IgD-negative memory B cell (primary cell): ENCODE data around the gene RERE. TPM values are rescaled to one million over a fixed set of nuclear protein-coding genes. Genes with fewer than 3 reads are reported as not detected.
"Not testable (repeated sequence)": the region's sequence is repeated elsewhere in the genome, so short reads cannot be mapped to it uniquely, and the experiment has no call there.

Experiments used
- H3K27ac Mint-ChIP-seq, 3 donors: one replicate each; pipeline ENCODE4 v1.8.0; 2020 to 2022; ENCODE audit warnings: mild to moderate bottlenecking in 3 of 3, mixed read lengths in 3 of 3, moderate library complexity in 1 of 3
- H3K27me3 Mint-ChIP-seq: one replicate; pipeline ENCODE4 v1.8.0; 2021; ENCODE audit warnings: mixed read lengths
- H3K36me3 Mint-ChIP-seq: one replicate; pipeline ENCODE4 v1.8.0; 2020; ENCODE audit warnings: mild to moderate bottlenecking, mixed read lengths
- H3K4me1 Mint-ChIP-seq, 3 donors: one replicate each; pipeline ENCODE4 v1.8.0; 2020 to 2022; ENCODE audit warnings: mixed read lengths in 3 of 3, mild to moderate bottlenecking in 1 of 3
- H3K4me3 Mint-ChIP-seq, 4 donors: one replicate each; pipeline ENCODE4 v1.8.0; 2020 to 2022; ENCODE audit warnings: mild to moderate bottlenecking in 4 of 4, mixed read lengths in 4 of 4, moderate library complexity in 3 of 4
- H3K9me3 Mint-ChIP-seq, 3 donors: one replicate each; pipeline ENCODE4 v1.8.0; 2020 to 2021; ENCODE audit warnings: mixed read lengths in 3 of 3, mild to moderate bottlenecking in 1 of 3
- polyA plus RNA-seq: library from polyadenylated mRNA; unstranded; fragments of 300-500 nt; fragmentation: Illumina TruSeq; gene quantifications from one replicate; pipeline ENCODE4 v1.2.3, GENCODE V29; 2021

Gene RERE
- polyA plus RNA-seq, 1 donor from 2014 or later = 24.9 TPM

DNA sequence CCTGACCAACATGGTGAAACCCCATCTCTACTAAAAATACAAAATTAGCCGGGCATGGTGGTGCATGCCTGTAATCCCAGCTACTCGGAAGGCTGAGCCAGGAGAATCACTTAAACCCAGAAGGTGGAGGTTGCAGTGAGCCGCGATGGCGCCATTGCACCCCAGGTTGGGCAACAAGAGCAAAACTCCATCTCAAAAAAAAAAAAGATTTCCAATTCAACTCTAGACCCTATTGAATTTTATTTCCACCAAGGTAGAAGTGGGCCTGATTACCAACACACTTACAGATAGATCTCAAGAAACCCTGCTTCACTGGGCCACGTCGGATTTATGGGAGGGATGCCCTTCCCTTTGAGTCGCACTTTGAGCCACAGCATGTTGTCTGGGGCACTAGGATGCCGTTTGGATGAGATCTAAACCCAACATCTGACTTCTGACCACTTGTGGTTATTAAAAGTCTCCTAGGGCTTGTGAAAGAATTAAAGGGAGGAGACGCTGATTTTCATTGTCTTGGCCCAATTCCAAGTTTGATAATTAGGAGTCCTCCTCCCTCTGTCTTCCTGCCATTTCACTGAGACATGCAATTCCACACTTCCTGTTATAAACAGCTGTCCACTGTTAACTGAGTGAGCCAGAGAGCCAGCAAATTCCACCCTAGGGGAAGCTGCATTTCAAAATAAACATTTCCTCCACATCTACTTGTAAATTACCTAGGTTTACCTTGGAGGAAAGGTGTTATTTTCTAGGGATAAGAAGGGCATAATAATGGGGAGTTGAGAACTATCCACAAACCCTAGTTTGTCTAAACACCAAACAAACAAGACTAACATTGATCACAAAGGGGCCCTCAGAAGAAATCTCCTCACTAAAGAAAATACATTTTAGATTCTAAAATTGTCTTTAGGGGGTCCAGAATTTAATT, 5.2 kb upstream of the RERE start:
- H3K4me3 Mint-ChIP-seq = peak overlapping the region in 1 of 4 donors; percentile 19
- peaks cover 7% of the 10 kb centered on the region for H3K27me3 Mint-ChIP-seq
- H3K36me3 Mint-ChIP-seq = no peaks in the 10 kb centered on the region
- no peaks in the 10 kb centered on the region for H3K9me3 Mint-ChIP-seq
- H3K27ac Mint-ChIP-seq = peak overlapping the region in 1 of 3 donors; percentile 32
- peaks cover 6 to 7% (median 6%) of the 10 kb centered on the region in 3 donors for H3K4me1 Mint-ChIP-seq

DNA sequence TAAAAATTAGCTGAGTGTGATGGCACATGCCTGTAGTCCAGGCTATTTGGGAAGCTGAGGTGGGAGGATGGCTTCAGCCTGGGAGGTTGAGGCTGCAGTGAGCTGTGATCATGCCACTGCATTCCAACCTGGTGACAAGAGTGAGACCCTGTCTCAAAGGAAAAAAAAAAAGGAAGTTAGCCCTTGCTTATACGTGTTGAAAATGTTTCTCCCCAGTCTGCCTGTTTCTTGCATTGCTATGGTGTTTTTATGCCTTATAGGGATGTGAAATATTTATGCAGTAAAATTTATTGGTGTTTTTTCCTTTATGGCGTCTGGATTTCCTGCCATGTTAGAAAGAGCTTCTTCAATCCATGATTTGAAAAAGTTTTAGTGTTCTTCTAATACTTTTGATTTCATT, 3.6 kb upstream of the RERE start:
- Mint-ChIP-seq H3K27me3 (peaks cover 7% of the 10 kb centered on the region), H3K4me3 (peak overlapping the region in 1 of 4 donors; percentile 76), H3K9me3 (no peaks in the 10 kb centered on the region), H3K36me3 (peaks cover 1% of the 10 kb centered on the region), H3K4me1 (peaks cover 12 to 16% (median 12%) of the 10 kb centered on the region in 3 donors), H3K27ac (no peak overlapping the region)

DNA sequence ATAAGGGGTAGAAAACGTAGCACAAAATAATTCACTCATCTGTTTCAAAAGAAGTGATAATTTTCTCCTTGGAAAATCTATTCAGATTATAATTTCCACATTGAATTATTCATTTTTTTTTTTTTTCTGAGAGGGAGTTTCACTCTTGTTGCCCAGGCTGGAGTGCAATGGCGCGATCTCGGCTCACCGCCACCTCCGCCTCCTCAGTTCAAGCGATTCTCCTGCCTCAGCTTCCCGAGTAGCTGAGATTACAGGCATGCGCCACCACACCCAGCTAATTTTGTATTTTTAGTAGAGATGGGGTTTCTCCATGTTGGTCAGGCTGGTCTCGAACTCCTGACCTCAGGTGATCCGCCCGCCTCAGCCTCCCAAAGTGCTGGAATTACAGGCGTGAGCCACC, 1.3 kb upstream of the RERE start:
- H3K36me3 Mint-ChIP-seq, H3K9me3 Mint-ChIP-seq, H3K27me3 Mint-ChIP-seq: not testable (repeated sequence)
- Mint-ChIP-seq H3K4me1 (peaks cover 27 to 39% (median 29%) of the 10 kb centered on the region in 3 donors), H3K27ac (peak overlapping the region; percentile 74 to 99 (median 87)), H3K4me3 (peak overlapping the region in 3 of 4 donors; percentile 28 to 98 (median 90))

DNA sequence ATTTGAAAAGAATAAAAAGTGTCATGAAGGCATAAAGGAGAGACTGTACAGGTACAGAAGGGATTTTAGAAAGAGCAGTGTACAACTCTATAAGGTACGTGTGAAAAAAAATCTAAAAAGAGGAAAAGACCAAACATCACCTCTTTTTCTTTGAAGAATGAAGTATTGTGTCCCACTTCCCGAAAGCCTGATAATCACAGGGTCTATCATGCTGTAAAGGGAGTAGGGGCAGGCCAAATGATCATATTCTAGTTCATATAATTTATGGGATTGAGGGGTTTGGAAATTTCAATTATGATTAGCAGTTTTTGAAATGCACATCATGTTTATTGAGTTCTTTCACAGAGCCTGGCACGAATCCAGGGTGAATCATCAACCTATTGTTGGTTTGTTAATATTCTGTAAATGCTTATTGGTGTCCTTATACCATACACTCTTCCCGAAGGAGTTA, 910 bp upstream of the RERE start:
- H3K9me3 Mint-ChIP-seq = no peaks in the 10 kb centered on the region
- peaks cover 1% of the 10 kb centered on the region for H3K36me3 Mint-ChIP-seq
- peaks cover 27 to 39% (median 31%) of the 10 kb centered on the region in 3 donors for H3K4me1 Mint-ChIP-seq
- peak overlapping the region; percentile 87 to 99 (median 94) for H3K4me3 Mint-ChIP-seq
- H3K27ac Mint-ChIP-seq = peak overlapping the region; percentile 87 to 99 (median 91)
- H3K27me3 Mint-ChIP-seq = peaks cover 5% of the 10 kb centered on the region

DNA sequence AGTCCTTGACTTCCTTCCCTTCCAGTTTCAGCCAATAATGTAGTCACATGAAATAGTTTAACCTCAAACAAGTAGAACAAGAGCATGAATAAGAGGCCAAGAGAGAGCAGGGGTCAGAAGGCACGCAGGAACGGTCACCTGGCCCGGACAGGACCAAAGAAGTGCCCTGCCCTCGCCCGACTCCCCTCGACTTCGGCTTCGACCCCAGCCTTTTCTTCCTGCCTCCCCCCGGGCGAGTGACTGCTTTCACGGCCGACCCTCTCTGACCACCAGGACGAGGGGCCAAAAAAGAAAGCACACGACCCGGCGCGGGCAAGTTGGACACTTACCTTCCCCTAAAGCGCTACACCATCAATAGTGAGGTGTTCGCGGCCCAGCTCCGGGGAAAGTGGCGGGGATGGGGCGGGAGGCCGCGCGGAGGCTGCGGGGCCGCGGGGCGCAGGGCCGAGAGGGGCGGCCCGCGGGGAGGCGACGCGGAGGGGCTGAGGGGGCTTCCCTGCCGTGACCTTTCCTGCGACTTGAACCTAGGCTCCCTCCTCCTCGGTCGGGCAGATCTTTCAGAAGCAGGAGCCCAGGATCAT, 519 bp downstream of the RERE start:
- H3K27me3 Mint-ChIP-seq = peaks cover 4% of the 10 kb centered on the region
- H3K4me3 Mint-ChIP-seq = peak overlapping the region; percentile 89 to 99 (median 94)
- peaks cover 1% of the 10 kb centered on the region for H3K36me3 Mint-ChIP-seq
- H3K27ac Mint-ChIP-seq = peak overlapping the region; percentile 91 to 99 (median 97)
- no peaks in the 10 kb centered on the region for H3K9me3 Mint-ChIP-seq
- peaks cover 30 to 46% (median 32%) of the 10 kb centered on the region in 3 donors for H3K4me1 Mint-ChIP-seq

DNA sequence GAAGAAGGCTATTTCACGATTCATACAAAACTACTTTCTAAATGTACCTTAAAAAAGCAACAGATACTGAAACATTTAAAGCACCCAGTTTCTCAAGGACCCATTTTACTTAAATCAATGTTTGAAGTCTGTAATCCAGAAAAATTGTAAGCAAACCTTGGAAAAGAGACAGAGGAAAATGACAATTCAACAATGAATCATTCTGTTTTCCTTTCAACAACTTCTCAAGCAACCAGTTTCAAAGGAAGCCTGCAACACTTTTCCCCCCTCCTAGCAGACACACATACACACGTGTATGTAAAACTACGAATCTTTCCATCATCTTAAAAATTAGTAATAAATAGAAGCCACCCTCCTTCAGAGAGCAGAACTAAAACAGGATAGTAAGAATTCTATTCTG, 1.2 kb downstream of the RERE start:
- peaks cover 1% of the 10 kb centered on the region for H3K36me3 Mint-ChIP-seq
- H3K4me1 Mint-ChIP-seq = peaks cover 32 to 46% (median 35%) of the 10 kb centered on the region in 3 donors
- H3K4me3 Mint-ChIP-seq = peak overlapping the region; percentile 89 to 99 (median 94)
- no peaks in the 10 kb centered on the region for H3K9me3 Mint-ChIP-seq
- peak overlapping the region; percentile 91 to 99 (median 97) for H3K27ac Mint-ChIP-seq
- H3K27me3 Mint-ChIP-seq = peaks cover 4% of the 10 kb centered on the region

DNA sequence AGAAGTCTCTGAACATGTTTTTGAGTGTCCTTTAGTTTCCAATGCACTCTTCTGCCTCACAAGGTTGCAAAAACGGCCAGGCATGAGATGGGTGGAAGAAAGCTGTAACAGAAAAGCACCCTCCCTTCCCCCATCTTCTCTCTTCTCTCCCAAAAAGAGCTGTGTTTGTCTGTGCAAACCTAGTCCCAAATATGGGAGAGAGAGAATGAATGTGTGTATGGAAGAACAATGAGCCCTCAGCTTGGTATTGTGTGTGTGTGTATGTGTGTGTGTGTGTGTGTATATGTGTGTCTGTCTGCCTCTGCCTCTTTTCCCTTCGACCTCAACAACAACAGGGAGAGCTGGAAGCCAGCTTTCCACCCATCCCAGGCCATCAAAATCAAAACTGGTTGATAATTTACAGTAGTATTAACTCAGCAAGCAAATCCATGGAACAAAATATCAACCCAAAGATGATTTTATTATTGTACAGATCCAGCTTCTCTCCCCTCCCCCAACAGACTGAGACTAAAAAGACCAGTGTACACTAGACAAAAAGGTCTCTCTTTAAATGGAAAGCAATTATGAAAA, 1.8 kb downstream of the RERE start:
- H3K4me3 Mint-ChIP-seq = peak overlapping the region; percentile 89 to 99 (median 94)
- H3K36me3 Mint-ChIP-seq = peaks cover 1% of the 10 kb centered on the region
- H3K9me3 Mint-ChIP-seq = no peaks in the 10 kb centered on the region
- H3K4me1 Mint-ChIP-seq = peaks cover 32 to 46% (median 37%) of the 10 kb centered on the region in 3 donors
- peak overlapping the region in 2 of 3 donors; percentile 91 to 99 for H3K27ac Mint-ChIP-seq
- H3K27me3 Mint-ChIP-seq = peaks cover 4% of the 10 kb centered on the region

DNA sequence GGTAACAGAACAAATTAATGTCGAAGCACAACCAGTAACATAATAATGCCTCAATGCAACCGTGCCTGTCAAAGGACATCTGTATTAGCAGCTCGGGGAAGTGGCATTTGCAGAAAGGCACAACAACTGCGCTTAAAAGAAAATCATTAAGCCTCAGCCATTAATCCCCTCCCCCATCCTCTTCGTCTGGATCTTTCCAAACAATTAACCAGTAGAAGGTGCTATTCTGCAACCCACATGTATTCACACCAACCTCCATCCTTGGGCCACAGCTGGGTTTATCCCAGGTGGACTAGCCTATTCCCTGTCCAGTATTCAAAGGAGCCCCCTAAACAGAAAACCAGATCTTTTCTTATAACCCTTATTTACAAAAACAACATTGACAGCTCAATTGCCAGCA, 2.6 kb downstream of the RERE start:
- H3K4me3 Mint-ChIP-seq = peak overlapping the region in 3 of 4 donors; percentile 59 to 99 (median 90)
- H3K27ac Mint-ChIP-seq = peak overlapping the region in 2 of 3 donors; percentile 24 to 91
- H3K27me3 Mint-ChIP-seq = peaks cover 2% of the 10 kb centered on the region
- peaks cover 32 to 46% (median 37%) of the 10 kb centered on the region in 3 donors for H3K4me1 Mint-ChIP-seq
- peaks cover 1% of the 10 kb centered on the region for H3K36me3 Mint-ChIP-seq
- H3K9me3 Mint-ChIP-seq = no peaks in the 10 kb centered on the region

DNA sequence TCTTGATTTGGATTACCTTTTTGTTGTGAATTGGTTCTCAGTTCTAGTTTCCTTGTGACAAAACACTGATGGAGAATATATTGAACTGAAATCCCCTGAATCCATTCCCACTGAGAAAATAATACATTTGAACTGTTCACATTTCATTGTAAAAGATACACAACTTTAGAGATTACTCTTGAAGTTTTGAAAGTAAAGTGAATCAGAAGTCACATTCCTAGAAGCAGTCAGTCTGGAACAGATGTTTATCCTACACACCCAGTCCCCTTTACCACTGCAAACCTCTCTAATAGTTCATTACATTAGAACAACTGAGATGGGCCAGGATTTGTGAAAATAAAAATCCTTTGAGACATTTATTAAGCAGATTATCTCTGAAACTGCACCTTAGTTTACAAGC, 3.4 kb downstream of the RERE start:
- peaks cover 34 to 46% (median 37%) of the 10 kb centered on the region in 3 donors for H3K4me1 Mint-ChIP-seq
- H3K9me3 Mint-ChIP-seq = no peaks in the 10 kb centered on the region
- peak overlapping the region in 2 of 4 donors; percentile 17 to 90 for H3K4me3 Mint-ChIP-seq
- peaks cover 1% of the 10 kb centered on the region for H3K36me3 Mint-ChIP-seq
- no peak overlapping the region for H3K27ac Mint-ChIP-seq
- H3K27me3 Mint-ChIP-seq = no peaks in the 10 kb centered on the region

DNA sequence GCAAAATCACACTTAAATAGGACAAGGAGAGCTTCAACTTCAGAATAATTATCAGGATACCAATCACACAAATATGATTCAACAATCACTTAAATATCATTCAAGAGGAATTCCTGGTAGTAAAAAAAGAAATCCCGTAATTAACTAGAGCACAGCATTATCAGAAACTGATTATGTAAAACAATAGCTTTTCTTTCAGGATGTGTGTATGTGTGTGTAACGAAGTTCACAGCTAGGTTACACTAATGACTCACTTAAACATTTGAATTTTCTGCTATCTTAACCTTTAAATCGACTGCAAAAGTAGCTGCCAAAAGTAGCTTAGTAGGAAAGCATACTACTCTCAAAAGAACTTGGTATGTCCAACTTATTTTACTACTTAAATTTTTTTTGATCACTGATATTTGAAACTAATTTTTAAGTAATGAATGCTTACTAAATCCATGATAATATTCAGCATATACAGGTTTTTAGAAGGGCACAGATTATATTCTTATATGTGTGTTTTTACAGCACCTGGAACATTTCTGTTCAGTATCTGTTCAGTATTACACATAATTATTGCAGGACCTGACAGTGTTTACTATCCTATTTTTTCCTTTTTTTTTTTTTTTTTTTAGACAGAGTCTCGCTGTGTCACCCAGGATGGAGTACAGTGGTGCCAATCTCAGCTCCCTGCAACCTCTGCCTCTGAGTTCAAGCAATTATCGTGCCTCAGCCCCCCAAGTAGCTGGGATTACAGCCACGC, 4.2 kb downstream of the RERE start:
- Mint-ChIP-seq H3K9me3 (no peaks in the 10 kb centered on the region), H3K4me1 (peaks cover 30 to 45% (median 34%) of the 10 kb centered on the region in 3 donors), H3K36me3 (peaks cover 1% of the 10 kb centered on the region), H3K27ac (no peak overlapping the region), H3K27me3 (no peaks in the 10 kb centered on the region), H3K4me3 (no peak overlapping the region)

DNA sequence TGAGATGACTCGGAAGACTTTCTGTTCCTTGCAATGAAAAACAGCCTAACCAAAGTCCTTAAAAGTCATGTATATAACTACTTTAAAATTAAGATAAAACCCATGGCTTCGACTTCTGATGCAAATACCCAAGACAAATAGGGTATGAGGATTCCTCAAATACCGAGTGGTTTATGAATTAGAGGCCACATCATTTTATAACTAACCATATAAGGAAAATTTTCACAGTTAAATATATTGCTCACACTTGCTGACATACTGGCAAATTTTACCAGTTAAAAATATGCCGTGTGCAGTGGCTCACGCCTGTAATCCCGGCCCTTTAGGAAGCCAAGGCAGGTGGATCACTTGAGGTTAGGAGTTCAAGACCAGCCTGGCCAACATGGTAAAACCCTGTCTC, 5.4 kb downstream of the RERE start:
- H3K9me3 Mint-ChIP-seq = no peaks in the 10 kb centered on the region
- peak overlapping the region in 1 of 3 donors; percentile 18 for H3K27ac Mint-ChIP-seq
- H3K27me3 Mint-ChIP-seq = no peaks in the 10 kb centered on the region
- H3K36me3 Mint-ChIP-seq = peaks cover 1% of the 10 kb centered on the region
- H3K4me3 Mint-ChIP-seq = no peak overlapping the region
- peaks cover 28 to 44% (median 33%) of the 10 kb centered on the region in 3 donors for H3K4me1 Mint-ChIP-seq

DNA sequence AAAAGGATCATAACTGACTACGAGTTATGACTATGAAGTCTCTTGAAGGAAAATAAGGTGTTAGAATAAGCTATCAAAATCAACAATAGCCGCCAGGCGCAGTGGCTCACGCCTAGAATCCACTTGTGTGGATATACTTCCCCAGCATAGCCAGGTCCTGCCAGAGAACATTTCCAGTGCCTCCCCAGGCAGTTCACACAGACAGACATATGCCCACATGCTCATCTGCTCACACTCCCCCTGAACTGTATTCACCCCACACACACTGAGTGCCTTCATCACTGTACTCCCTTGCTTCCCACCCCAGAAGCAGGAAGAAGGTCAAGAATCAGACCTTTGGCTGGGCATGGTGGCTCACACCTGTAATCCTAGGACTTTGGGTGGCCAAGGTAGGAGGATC, 6.5 kb downstream of the RERE start:
- Mint-ChIP-seq H3K4me3 (peak overlapping the region in 1 of 4 donors; percentile 16), H3K4me1 (peaks cover 21 to 38% (median 28%) of the 10 kb centered on the region in 3 donors), H3K36me3 (peaks cover 3% of the 10 kb centered on the region), H3K27ac (no peak overlapping the region), H3K9me3 (no peaks in the 10 kb centered on the region), H3K27me3 (no peaks in the 10 kb centered on the region)

DNA sequence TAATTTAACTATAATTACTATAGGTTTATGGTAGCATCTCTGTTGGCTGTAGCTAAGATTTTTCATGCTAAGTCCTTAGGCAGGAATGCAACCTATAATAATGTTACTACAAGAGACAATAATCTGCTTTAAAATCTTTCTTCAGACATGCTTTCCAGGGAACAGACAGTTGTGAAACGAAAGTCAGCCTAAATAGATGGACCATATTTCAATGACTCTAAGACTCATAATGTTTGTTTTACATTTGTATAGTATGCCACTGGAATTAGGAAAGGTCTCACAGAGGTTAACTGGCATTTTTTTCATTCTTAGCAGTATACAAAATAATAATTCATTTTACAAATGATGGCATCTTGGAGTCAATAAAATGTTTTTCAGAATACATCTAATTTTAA, 8.1 kb downstream of the RERE start:
- Mint-ChIP-seq H3K36me3 (peaks cover 3% of the 10 kb centered on the region), H3K4me3 (no peak overlapping the region), H3K9me3 (no peaks in the 10 kb centered on the region), H3K4me1 (peaks cover 14 to 22% (median 16%) of the 10 kb centered on the region in 3 donors), H3K27me3 (no peaks in the 10 kb centered on the region), H3K27ac (no peak overlapping the region)

DNA sequence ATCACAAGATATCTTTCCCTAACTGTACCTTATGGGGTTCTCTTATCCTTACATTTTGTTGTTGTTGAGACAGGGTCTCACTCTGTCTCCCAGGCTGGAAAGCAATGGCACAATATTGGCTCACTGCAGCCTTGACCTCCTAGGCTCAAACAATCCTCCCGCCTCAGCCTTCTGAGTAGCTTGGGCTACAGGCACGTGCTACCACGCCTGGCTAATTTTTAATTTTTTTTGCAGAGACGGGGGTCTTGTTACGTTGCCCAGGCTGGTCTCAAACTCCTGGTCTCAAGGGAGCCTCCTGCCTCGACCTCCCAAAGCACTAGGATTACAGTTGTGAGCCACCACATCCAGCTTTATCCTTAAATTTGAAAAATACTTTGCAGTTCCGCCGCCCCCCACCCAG, 10.4 kb downstream of the RERE start:
- Mint-ChIP-seq H3K27me3 (no peaks in the 10 kb centered on the region), H3K4me3 (no peak overlapping the region), H3K36me3 (peaks cover 5% of the 10 kb centered on the region), H3K27ac (no peak overlapping the region), H3K9me3 (no peaks in the 10 kb centered on the region), H3K4me1 (peaks cover 9 to 13% (median 10%) of the 10 kb centered on the region in 3 donors)
